HG03457 (cell line): ENCODE data around the gene TENT5A.

Source experiments
- ATAC-seq: cut with Tn5 transposase; IDR thresholded peaks from one replicate; pipeline ENCODE4 v1.9.1; 2021; ENCODE audit warnings: moderate number of reproducible peaks; ENCODE audit not compliant: unreplicated experiment

The TENT5A gene

DNA sequence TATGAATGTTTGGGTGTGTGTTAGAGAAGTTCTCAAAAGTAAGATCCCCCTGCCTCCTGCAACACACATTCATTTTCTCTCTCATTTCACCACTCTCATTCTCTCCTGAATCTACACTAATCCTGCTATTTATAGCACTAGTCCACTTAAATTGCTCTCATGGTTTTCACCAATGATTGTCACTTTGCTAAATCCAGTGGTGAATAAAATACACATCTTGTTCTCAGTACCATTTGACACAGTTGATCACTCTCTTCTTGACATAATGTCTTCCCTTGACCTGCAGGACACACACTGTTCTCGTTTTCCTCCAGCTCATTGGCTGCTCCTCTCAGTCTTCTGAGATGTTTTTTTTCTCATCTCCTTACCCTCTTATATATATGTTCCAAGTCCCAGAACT, 32.1 kb downstream of the TENT5A start:
- ATAC-seq: no peak

DNA sequence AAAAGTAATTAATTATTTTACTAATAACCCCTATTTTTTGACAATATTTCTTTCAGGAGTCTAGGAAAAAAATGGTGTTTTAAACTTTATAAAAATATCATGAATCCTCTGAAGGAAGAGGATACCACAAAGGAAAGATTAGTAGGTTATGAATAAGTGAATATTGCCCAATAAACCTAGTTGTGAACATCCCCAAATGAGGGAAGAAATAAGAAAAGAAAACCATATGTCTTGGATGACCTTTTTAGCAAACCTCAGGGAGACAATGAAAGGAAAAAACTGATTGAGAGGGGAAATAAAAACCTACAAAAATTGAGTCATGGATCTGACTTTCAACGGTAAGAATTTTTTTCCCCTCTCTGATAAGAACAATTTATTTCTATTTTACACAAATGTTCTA, 34.4 kb downstream of the TENT5A start:
- no peak for ATAC-seq

DNA sequence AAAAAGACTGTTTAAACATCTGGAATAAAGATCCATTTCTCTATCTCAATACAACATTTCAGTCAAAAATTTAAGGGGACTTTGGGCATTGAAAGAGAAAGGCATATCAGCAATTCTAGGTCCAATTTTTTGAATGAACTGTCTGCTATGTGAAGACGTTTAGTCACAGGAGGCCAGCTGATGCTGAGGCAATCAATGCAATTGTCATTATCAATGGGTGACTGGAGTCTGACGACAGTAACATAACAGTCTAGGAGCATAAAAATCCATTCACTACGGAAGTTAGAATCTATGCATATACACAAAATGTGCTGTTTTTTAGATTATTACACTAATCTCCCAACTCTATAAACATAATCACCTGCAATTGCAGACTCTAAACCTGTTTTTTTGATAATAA, 37.8 kb downstream of the TENT5A start:
- no peak for ATAC-seq

DNA sequence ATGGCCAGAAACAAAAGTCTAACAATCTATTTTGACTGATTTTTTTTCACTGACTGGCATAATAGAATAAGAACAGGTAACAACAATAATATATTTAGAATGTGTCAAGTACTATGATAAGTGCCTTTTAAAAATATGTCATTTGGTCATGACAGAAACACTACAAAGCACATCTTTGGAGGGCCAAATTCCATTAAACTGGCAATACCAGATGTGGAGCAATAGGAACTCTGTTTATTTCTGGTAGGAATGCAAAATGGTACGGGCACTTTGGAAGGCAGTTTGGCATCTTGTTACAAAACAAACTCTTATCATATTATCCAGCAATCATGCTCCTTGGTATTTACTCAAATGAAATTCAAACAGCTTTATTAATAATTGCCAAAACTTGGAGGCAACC, 39.3 kb downstream of the TENT5A start:
- ATAC-seq: no peak

DNA sequence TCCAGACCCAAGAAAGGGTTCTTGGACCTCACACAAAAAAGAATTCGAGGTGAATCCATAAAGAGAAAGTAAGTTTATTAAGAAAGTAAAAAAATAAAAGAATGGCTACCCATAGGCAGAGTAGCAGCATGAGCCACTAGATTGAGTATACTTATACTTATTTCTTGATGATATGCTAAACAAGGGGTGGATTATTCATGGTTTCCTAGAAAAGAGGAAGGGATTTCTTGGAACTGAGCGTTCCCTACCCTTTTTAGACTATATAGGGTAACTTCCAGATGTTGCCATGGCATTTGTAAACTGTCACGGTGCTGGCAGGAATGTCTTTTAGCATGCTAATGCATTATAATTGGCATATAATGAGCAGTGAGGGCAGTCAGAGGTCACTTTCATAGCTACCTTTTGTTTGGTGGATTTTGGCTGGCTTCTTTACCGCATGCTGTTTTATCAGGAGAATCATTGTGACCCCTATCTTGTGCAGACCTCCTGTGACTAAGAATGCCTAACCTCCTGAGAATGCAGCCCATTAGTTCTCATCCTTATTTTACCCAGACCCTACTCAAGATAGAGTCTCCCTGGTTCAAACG, 44.3 kb downstream of the TENT5A start:
- ATAC-seq: no peak

DNA sequence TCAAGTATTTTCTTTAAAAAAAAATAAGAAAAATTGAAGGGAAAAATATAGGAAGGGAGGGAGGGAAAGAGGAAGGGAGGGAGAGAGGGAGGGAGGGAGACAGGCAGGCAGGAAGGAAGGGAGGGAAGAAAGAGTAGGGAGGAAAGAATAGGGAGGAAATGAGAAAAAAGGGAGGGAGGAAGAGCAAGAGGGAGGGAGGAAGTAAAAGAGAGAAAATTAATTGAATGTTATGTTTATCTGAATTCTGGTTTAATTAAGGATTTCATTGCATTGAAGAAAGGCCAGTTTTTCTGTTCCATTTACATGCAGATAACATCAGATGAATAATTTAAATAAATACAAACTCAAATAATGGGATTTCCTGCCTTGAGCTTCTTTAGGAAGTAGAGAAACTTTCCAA, 47.8 kb downstream of the TENT5A start:
- ATAC-seq: no peak

DNA sequence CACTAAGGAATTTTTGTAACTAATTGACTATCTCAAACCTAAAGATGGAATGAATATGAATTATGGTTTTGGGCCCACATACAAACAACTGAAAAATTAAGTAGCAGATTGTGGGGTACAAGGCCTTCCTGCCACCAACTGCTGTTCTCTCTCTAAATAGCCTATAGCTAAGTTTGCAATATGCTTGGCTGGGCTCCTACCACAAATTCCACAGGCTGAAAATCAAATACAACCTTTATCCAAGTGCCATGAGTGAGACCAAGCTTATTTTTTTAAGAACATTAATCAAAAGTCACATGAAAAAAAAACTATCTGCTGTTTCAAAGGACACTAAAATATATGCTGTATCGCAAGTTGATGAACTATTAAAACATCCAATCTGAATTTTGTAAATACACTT, 52.1 kb downstream of the TENT5A start:
- no peak for ATAC-seq

DNA sequence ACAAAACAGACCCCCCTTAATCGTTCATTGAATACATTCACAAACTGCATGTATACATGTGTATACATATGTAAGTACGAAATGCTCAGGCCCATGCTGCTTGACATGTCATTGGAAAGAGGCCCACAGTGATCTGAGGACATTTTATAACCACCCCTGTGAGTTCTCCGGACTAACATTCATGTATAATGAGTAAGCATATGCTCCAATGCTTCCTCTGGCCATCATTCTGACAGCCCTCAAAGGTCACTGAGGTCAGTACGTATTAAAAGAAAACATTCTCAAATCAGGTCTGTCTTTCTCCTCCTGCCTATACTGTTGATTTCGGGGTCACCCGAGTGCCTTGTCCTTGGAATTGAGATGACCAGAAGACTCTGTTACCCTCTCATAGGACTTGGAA, 54.9 kb downstream of the TENT5A start:
- ATAC-seq: no peak

DNA sequence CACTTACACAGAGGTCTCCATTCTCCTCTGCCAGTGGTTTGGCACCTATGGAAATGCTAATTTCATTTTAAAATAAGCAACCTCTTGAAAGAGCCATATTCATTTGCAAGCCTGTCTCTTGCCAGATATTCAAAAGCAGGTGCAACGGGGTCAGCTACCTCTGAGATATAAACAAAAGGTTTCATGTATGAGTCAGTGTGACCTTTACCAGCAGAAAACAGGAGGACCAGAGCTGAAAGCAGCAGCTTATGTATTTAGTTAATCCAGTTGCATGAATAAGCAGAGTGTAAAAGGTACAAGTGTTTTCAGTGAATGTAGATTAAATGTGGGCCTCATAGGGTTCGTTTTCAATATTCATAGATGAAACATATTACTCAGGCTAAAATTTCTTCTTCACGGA, 56.0 kb downstream of the TENT5A start:
- no peak for ATAC-seq
